ENCODE measurements around the gene FBXL3.

DNA sequence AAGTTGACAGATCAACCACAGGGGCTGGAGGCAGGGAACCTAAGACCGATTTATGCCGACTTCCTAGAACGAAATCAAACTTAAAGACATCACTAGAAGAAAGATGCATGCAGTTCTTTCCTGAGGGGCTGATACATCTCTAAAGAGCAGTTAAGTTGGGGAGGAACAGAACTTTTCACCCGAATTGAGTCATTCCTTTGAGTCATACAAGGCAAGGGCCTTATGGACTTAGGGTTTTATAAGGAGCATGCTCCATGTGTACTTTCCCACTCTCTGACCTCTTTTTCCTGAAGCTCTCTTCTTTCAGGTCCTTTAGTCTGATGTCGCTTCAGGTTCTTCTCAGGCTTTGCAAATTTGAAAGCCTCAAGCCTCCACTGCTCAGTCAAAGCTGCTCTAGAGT lies 7.9 kb upstream of the FBXL3 start:
- TF ChIP-seq, protein P1, sequence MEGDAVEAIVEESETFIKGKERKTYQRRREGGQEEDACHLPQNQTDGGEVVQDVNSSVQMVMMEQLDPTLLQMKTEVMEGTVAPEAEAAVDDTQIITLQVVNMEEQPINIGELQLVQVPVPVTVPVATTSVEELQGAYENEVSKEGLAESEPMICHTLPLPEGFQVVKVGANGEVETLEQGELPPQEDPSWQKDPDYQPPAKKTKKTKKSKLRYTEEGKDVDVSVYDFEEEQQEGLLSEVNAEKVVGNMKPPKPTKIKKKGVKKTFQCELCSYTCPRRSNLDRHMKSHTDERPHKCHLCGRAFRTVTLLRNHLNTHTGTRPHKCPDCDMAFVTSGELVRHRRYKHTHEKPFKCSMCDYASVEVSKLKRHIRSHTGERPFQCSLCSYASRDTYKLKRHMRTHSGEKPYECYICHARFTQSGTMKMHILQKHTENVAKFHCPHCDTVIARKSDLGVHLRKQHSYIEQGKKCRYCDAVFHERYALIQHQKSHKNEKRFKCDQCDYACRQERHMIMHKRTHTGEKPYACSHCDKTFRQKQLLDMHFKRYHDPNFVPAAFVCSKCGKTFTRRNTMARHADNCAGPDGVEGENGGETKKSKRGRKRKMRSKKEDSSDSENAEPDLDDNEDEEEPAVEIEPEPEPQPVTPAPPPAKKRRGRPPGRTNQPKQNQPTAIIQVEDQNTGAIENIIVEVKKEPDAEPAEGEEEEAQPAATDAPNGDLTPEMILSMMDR (IDR thresholded peaks at IDR 0.05): no peak
- no peak for TF ChIP-seq POLR2A (IDR thresholded peaks at IDR 0.05)

All from thyroid gland (tissue), 4 donors.